KG1 (cell line): ENCODE results near the gene RELA.
"Not testable (repeated sequence)": the region's sequence is repeated elsewhere in the genome, so short reads cannot be mapped to it uniquely, and the experiment has no call there.

Experiments
- DNase-seq: peaks from one replicate; lab custom pipeline; 2025; lab: John Stamatoyannopoulos, UW

The RELA gene

GRCh38 chr11:65662799-65663638, at the start of gene RELA:
RELA (minus strand) TSS chr11:65662916; CDS start chr11:65662832, 84 bp downstream.
- DNase-seq, result peak; percentile 98

GRCh38 chr11:65711785-65712632, 49.3 kb upstream of the RELA start, which contains the start of gene KAT5:
KAT5 (plus strand) TSS chr11:65712252; CDS start chr11:65712268, 16 bp downstream.
- peak; percentile 99 for DNase-seq

- no peak for DNase-seq
Measured at GRCh38 chr11:65710421-65710820, 47.7 kb upstream of the RELA start.

GRCh38 chr11:65709661-65710060, 46.9 kb upstream of the RELA start:
- DNase-seq, result no peak

- no peak for DNase-seq
Measured at GRCh38 chr11:65708451-65708850, 45.7 kb upstream of the RELA start.

GRCh38 chr11:65707002-65707401, 44.3 kb upstream of the RELA start:
- not testable (repeated sequence) for DNase-seq

- not testable (repeated sequence) for DNase-seq
Measured at GRCh38 chr11:65706303-65706763, 43.6 kb upstream of the RELA start.

- DNase-seq, result no peak
Measured at GRCh38 chr11:65703846-65704245, 41.1 kb upstream of the RELA start.

GRCh38 chr11:65701686-65702085, 39.0 kb upstream of the RELA start:
- DNase-seq, result no peak

- DNase-seq, result no peak
Measured at GRCh38 chr11:65700399-65700798, 37.7 kb upstream of the RELA start.

- no peak for DNase-seq
Measured at GRCh38 chr11:65699306-65699705, 36.6 kb upstream of the RELA start.

- DNase-seq, result no peak
Measured at GRCh38 chr11:65698205-65698604, 35.5 kb upstream of the RELA start.

- DNase-seq, result no peak
Measured at GRCh38 chr11:65696802-65697552, 34.3 kb upstream of the RELA start.

GRCh38 chr11:65695459-65696241, 32.9 kb upstream of the RELA start:
- DNase-seq, result no peak

GRCh38 chr11:65692367-65692766, 29.7 kb upstream of the RELA start:
- DNase-seq, result no peak

- DNase-seq, result not testable (repeated sequence)
Measured at GRCh38 chr11:65691847-65692246, 29.1 kb upstream of the RELA start.

GRCh38 chr11:65685981-65686380, 23.3 kb upstream of the RELA start:
- DNase-seq, result no peak

- not testable (repeated sequence) for DNase-seq
Measured at GRCh38 chr11:65683480-65683879, 20.8 kb upstream of the RELA start.

GRCh38 chr11:65680192-65680743, 17.6 kb upstream of the RELA start:
- no peak for DNase-seq

GRCh38 chr11:65672982-65673381, 10.3 kb upstream of the RELA start:
- no peak for DNase-seq
